HEK293 (cell line): ENCODE results near the gene KRTAP11-1.

ENCODE experiments used
- CTCF ChIA-PET: fragments of 350-600 bp; formaldehyde crosslinking; extraction: SDS; loops from one replicate; lab custom pipeline; 2021; ENCODE audit warnings: antibody characterized with exemption; lab: Yijun Ruan, JAX
- POLR2A ChIA-PET: fragments of 300-600 bp; formaldehyde crosslinking; extraction: SDS; loops from one replicate; lab custom pipeline; 2020; ENCODE audit warnings: antibody characterized with exemption, inconsistent platforms; lab: Yijun Ruan, JAX
- H3K27ac ChIP-seq: fragments of 200-500 bp; sonication (Bioruptor generic); 2 replicates; pipeline ENCODE4 v1.5.1; 2014; ENCODE audit warnings: low read depth, low read length, control low read depth, inconsistent platforms; ENCODE audit errors: extremely low read depth
- H3K36me3 ChIP-seq, 2 experiments: fragments of 200-500 bp in 1 of 2; sonication (Bioruptor generic) in 1 of 2; 1 replicate in 1 of 2; 2 replicates in 1 of 2; pipeline ENCODE4 v1.5.1; 2014 to 2017; ENCODE audit warnings: inconsistent platforms in 2 of 2, low read length in 2 of 2; ENCODE audit not compliant: control insufficient read depth in 2 of 2, insufficient read depth in 1 of 2
- H3K4me1 ChIP-seq: fragments of 200-500 bp; sonication (Bioruptor generic); 2 replicates; pipeline ENCODE4 v1.5.1; 2014; ENCODE audit warnings: mild to moderate bottlenecking, low read length, inconsistent platforms; ENCODE audit not compliant: control insufficient read depth, insufficient read depth
- H3K4me3 ChIP-seq: 2 replicates; pipeline ENCODE4 v1.5.1; 2011; ENCODE audit warnings: low read depth, mild to moderate bottlenecking, control low read depth, low read length, moderate library complexity
- H3K9me3 ChIP-seq: fragments of 200-500 bp; sonication (Bioruptor generic); 2 replicates; pipeline ENCODE4 v1.5.1; 2014; ENCODE audit warnings: low read depth, low read length, inconsistent platforms; ENCODE audit not compliant: control insufficient read depth, insufficient read depth
- GFI1B ChIP-seq: fragments of 450-650 bp; formaldehyde crosslinking; IDR thresholded peaks from 2 replicates; pipeline ENCODE4 v1.5.1; 2016; ENCODE audit warnings: missing biosample characterization, missing genetic modification characterization
- GLI4 ChIP-seq: fragments of 450-650 bp; formaldehyde crosslinking; IDR thresholded peaks from 2 replicates; pipeline ENCODE4 v1.5.1; 2016; ENCODE audit warnings: missing biosample characterization, missing genetic modification characterization
- INSM2 ChIP-seq: fragments of 450-650 bp; formaldehyde crosslinking; IDR thresholded peaks from 2 replicates; pipeline ENCODE4 v1.5.1; 2016; ENCODE audit warnings: missing biosample characterization, missing genetic modification characterization
- MEIS1 ChIP-seq: sonication (generic); formaldehyde crosslinking; IDR thresholded peaks from 2 replicates; pipeline ENCODE4 v1.8.1; 2022; ENCODE audit warnings: missing genetic modification reagents, mild to moderate bottlenecking, borderline replicate concordance
- MZF1 ChIP-seq: fragments of 450-650 bp; formaldehyde crosslinking; IDR thresholded peaks from 2 replicates; pipeline ENCODE4 v1.5.1; 2017; ENCODE audit warnings: missing biosample characterization, missing genetic modification characterization, borderline replicate concordance
- OSR2 ChIP-seq: fragments of 450-650 bp; formaldehyde crosslinking; IDR thresholded peaks from 2 replicates; pipeline ENCODE4 v1.5.1; 2016; ENCODE audit warnings: missing biosample characterization, missing genetic modification characterization
- ZBTB20 ChIP-seq: fragments of 450-650 bp; formaldehyde crosslinking; IDR thresholded peaks from 2 replicates; pipeline ENCODE4 v1.5.1; 2016; ENCODE audit warnings: missing biosample characterization, missing genetic modification characterization
- ZFP3 ChIP-seq: fragments of 450-650 bp; formaldehyde crosslinking; IDR thresholded peaks from 2 replicates; pipeline ENCODE4 v1.5.1; 2016; ENCODE audit warnings: low read depth, missing biosample characterization, missing genetic modification characterization
- ZNF169 ChIP-seq: fragments of 450-650 bp; formaldehyde crosslinking; IDR thresholded peaks from 2 replicates; pipeline ENCODE4 v1.5.1; 2016; ENCODE audit warnings: missing biosample characterization, missing genetic modification characterization
- ZNF184 ChIP-seq: fragments of 450-650 bp; IDR thresholded peaks from 2 replicates; pipeline ENCODE4 v1.5.1; 2018; ENCODE audit warnings: missing biosample characterization, mild to moderate bottlenecking, missing genetic modification characterization
- ZNF26 ChIP-seq: fragments of 450-650 bp; formaldehyde crosslinking; IDR thresholded peaks from 2 replicates; pipeline ENCODE4 v1.5.1; 2016; ENCODE audit warnings: missing biosample characterization, missing genetic modification characterization
- ZNF274 ChIP-seq, 2 experiments: fragments of 200-500 bp in 1 of 2; fragments of 450-650 bp in 1 of 2; sonication (Bioruptor generic) in 1 of 2; formaldehyde crosslinking in 1 of 2; IDR thresholded peaks; 2 replicates each; pipeline versions ENCODE4 v1.5.1 to v1.6.1; 2014 to 2016; ENCODE audit warnings: borderline replicate concordance in 1 of 2, inconsistent platforms in 1 of 2, low read length in 1 of 2, missing biosample characterization in 1 of 2, missing genetic modification characterization in 1 of 2
- ZNF416 ChIP-seq: fragments of 450-650 bp; formaldehyde crosslinking; IDR thresholded peaks from 2 replicates; pipeline ENCODE4 v1.5.1; 2016; ENCODE audit warnings: missing biosample characterization, missing genetic modification characterization
- ZNF423 ChIP-seq: fragments of 450-650 bp; formaldehyde crosslinking; IDR thresholded peaks from 2 replicates; pipeline ENCODE4 v1.5.1; 2016; ENCODE audit warnings: missing biosample characterization, missing genetic modification characterization
- ZNF544 ChIP-seq: fragments of 450-650 bp; formaldehyde crosslinking; IDR thresholded peaks from 2 replicates; pipeline ENCODE4 v1.5.0; 2017; ENCODE audit warnings: missing biosample characterization, missing genetic modification characterization
- ZNF548 ChIP-seq: fragments of 450-650 bp; formaldehyde crosslinking; IDR thresholded peaks from 2 replicates; pipeline ENCODE4 v1.5.1; 2016; ENCODE audit warnings: missing biosample characterization, missing genetic modification characterization
- ZNF558 ChIP-seq: fragments of 450-650 bp; formaldehyde crosslinking; IDR thresholded peaks from 2 replicates; pipeline ENCODE4 v1.5.1; 2016; ENCODE audit warnings: missing biosample characterization, missing genetic modification characterization
- ZNF621 ChIP-seq: fragments of 450-650 bp; formaldehyde crosslinking; IDR thresholded peaks from 2 replicates; pipeline ENCODE4 v1.5.1; 2017; ENCODE audit warnings: missing biosample characterization, missing genetic modification characterization
- ZNF747 ChIP-seq: fragments of 450-650 bp; formaldehyde crosslinking; IDR thresholded peaks from 2 replicates; pipeline ENCODE4 v1.5.1; 2016; ENCODE audit warnings: missing biosample characterization, missing genetic modification characterization
- ZNF785 ChIP-seq: fragments of 450-650 bp; formaldehyde crosslinking; IDR thresholded peaks from 2 replicates; pipeline ENCODE4 v1.5.1; 2016; ENCODE audit warnings: missing biosample characterization, missing genetic modification characterization
- ZSCAN23 ChIP-seq: fragments of 450-650 bp; formaldehyde crosslinking; IDR thresholded peaks from 2 replicates; pipeline ENCODE4 v1.5.1; 2016; ENCODE audit warnings: missing biosample characterization, missing genetic modification characterization
- TF ChIP-seq, protein P1 (sequence below): fragments of 450-650 bp; formaldehyde crosslinking; IDR thresholded peaks from 2 replicates; pipeline ENCODE4 v1.5.1; 2017; ENCODE audit warnings: missing biosample characterization, missing genetic modification characterization
- TF ChIP-seq, protein P2 (sequence below): fragments of 450-650 bp; formaldehyde crosslinking; IDR thresholded peaks from 2 replicates; pipeline ENCODE4 v1.5.1; 2017; ENCODE audit warnings: missing biosample characterization, missing genetic modification characterization
- TF ChIP-seq, protein P3 (sequence below): fragments of 450-650 bp; IDR thresholded peaks from 2 replicates; pipeline ENCODE4 v1.5.1; 2018; ENCODE audit warnings: missing biosample characterization, missing genetic modification characterization

Gene KRTAP11-1

DNA sequence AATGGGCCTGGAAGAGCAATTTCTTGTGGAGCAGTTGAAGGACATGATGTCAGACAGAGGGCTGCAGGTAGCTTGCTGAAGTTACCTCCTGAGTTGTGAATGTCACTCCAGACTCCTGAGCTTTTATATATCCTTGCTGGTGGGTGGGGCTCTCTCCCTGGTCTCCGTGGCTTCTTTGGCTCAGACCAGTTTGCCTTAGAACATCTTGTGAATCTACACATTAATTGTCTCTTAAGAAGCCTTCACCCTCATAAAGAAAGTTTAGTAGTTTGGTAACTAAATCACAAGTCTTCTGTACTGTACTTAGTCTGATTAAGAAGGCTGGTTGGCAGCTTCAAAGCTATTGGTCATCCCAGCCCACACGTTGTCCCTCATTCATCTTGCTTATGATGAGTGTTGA, at the start of gene KRTAP11-1:
Gene KRTAP11-1, minus strand, starts transcription at position 101 of the 400 bp plus-strand sequence. Its CDS starts 56 bp downstream, at position 45.
- POLR2A ChIA-PET = no interaction called here
- Histone ChIP-seq H3K4me1 (no peaks in the 10 kb centered on the region), H3K4me3 (no peak within 1 kb of the TSS), H3K9me3 (no peaks in the 10 kb centered on the region), H3K27ac (no peak within 1 kb of the TSS), H3K36me3 (no peaks in the 10 kb centered on the region)
- TF ChIP-seq GLI4 = no peak
- TF ChIP-seq ZNF274 (IDR thresholded peaks at IDR 0.05; ENCODE audit: low read length) = no peak
- TF ChIP-seq ZNF274 (tag by site-specific recombination; IDR thresholded peaks at IDR 0.05; ENCODE audit: borderline replicate concordance) = no peak
- no peak for TF ChIP-seq ZNF169
- TF ChIP-seq ZSCAN23 (tag by site-specific recombination) = no peak
- TF ChIP-seq GFI1B (tag by site-specific recombination) = no peak
- TF ChIP-seq ZNF747 = no peak
- CTCF ChIA-PET = interaction anchor here (1.5 kb wide), 1 partner anchor 50 kb away, joined by 6 read pairs; no protein-coding TSS in a partner anchor

DNA sequence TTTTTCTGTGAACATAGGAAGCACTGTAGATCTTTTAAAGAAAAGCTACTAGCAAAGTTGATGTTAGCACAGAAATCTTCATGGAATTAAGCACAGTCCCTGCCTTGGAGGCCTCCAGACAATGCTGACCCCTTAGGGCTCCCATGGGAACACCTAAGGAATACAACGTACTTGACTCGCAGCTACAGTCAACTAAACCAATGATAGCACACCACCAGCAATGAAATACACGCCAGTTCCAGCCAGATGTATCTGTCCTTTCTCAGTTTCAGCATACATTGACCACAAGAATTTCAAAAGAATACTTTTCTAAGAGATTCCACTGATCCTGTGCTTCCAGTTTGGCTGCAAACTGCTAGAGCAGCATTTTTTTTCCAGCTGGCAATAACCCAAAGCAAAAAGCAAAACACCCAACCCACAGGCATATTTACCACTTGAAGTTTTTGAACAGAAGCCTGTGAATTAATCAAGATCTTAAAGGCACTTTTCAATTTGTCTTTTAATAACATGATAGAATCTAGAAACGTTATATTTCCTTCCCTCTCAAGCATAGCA, 42.8 kb upstream of the KRTAP11-1 start:
- no peaks in the 10 kb centered on the region for H3K4me1 ChIP-seq

More for the DNA sequence above, 42.8 kb upstream of the KRTAP11-1 start:
- H3K9me3 ChIP-seq = no peaks in the 10 kb centered on the region; the same call in 1 of the 2 replicates
- no peak overlapping the region for H3K4me3 ChIP-seq
- POLR2A ChIA-PET = no interaction called here
- TF ChIP-seq ZNF558 (tag by site-specific recombination) = no peak
- no peak for TF ChIP-seq ZNF184 (tag by site-specific recombination)
- no peak for TF ChIP-seq ZNF785 (tag by site-specific recombination)
- TF ChIP-seq, protein P1, sequence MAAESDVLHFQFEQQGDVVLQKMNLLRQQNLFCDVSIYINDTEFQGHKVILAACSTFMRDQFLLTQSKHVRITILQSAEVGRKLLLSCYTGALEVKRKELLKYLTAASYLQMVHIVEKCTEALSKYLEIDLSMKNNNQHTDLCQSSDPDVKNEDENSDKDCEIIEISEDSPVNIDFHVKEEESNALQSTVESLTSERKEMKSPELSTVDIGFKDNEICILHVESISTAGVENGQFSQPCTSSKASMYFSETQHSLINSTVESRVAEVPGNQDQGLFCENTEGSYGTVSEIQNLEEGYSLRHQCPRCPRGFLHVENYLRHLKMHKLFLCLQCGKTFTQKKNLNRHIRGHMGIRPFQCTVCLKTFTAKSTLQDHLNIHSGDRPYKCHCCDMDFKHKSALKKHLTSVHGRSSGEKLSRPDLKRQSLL (tag by site-specific recombination) = no peak
- no peak for TF ChIP-seq ZNF548 (tag by site-specific recombination)
- TF ChIP-seq, protein P2, sequence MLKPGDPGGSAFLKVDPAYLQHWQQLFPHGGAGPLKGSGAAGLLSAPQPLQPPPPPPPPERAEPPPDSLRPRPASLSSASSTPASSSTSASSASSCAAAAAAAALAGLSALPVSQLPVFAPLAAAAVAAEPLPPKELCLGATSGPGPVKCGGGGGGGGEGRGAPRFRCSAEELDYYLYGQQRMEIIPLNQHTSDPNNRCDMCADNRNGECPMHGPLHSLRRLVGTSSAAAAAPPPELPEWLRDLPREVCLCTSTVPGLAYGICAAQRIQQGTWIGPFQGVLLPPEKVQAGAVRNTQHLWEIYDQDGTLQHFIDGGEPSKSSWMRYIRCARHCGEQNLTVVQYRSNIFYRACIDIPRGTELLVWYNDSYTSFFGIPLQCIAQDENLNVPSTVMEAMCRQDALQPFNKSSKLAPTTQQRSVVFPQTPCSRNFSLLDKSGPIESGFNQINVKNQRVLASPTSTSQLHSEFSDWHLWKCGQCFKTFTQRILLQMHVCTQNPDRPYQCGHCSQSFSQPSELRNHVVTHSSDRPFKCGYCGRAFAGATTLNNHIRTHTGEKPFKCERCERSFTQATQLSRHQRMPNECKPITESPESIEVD (tag by site-specific recombination) = no peak
- no peak for TF ChIP-seq ZNF423 (tag by site-specific recombination)
- TF ChIP-seq ZNF621 = no peak
- TF ChIP-seq MZF1 = no peak
- TF ChIP-seq ZNF26 = no peak
- TF ChIP-seq INSM2 = no peak
- TF ChIP-seq OSR2 (tag by site-specific recombination) = no peak
- TF ChIP-seq ZNF416 = no peak
- no peak for TF ChIP-seq ZFP3 (tag by site-specific recombination)
- TF ChIP-seq MEIS1 (CRISPR knock-in tag) = no peak
- TF ChIP-seq, protein P3, sequence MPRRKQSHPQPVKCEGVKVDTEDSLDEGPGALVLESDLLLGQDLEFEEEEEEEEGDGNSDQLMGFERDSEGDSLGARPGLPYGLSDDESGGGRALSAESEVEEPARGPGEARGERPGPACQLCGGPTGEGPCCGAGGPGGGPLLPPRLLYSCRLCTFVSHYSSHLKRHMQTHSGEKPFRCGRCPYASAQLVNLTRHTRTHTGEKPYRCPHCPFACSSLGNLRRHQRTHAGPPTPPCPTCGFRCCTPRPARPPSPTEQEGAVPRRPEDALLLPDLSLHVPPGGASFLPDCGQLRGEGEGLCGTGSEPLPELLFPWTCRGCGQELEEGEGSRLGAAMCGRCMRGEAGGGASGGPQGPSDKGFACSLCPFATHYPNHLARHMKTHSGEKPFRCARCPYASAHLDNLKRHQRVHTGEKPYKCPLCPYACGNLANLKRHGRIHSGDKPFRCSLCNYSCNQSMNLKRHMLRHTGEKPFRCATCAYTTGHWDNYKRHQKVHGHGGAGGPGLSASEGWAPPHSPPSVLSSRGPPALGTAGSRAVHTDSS (tag by site-specific recombination) = no peak
- no peak for TF ChIP-seq ZNF544 (tag by site-specific recombination)
- TF ChIP-seq ZBTB20 (tag by site-specific recombination) = no peak
- CTCF ChIA-PET = no interaction called here
- H3K27ac ChIP-seq = no peak overlapping the region
- H3K36me3 ChIP-seq = no peaks in the 10 kb centered on the region
